HepG2 (cell line): ENCODE measurements around the gene PADI1. TPM values are rescaled to one million over a fixed set of nuclear protein-coding genes. Genes with fewer than 3 reads are reported as not detected.

Experiments used
- ATAC-seq: fragments of 200-7000 bp; cut with Tn5 transposase; 3 replicates; pipeline ENCODE4 v1.9.1; 2020; ENCODE audit warnings: mild to moderate bottlenecking, moderate library complexity
- BruUV-seq: library from RNA; stranded (reverse); fragments of 400-500 nt; replicated peaks from 2 replicates; lab custom pipeline; 2021; lab: Mats Ljungman, UMichigan
- CTCF ChIA-PET: fragments of 300-600 bp; formaldehyde crosslinking; extraction: SDS; loops from one replicate; lab custom pipeline; 2021; ENCODE audit warnings: low total read pairs, inconsistent platforms, low intra/inter-chr PET ratio; lab: Yijun Ruan, JAX
- POLR2A ChIA-PET: fragments of 350-600 bp; sonication (Branson Sonifier 250); formaldehyde crosslinking; loops from one replicate; lab custom pipeline; 2020; ENCODE audit warnings: antibody characterized with exemption, inconsistent platforms; lab: Yijun Ruan, JAX
- DNase-seq: peaks from one replicate; pipeline ENCODE4 v3.0.0-alpha.2; 2015; ENCODE audit warnings: low spot score
- FAIRE-seq: peaks from 3 replicates; lab custom pipeline; 2011; peaks lifted over from hg19 to GRCh38; lab: Jason Lieb, UNC
- H2AFZ ChIP-seq: one replicate; pipeline ENCODE4 v1.6.1; 2011; ENCODE audit warnings: low read length, inconsistent platforms
- H3K27ac ChIP-seq: fragments of 300-600 bp; 3 replicates; pipeline ENCODE4 v1.8.0; 2011; ENCODE audit warnings: mixed run types, mild to moderate bottlenecking, mixed read lengths, low read length, inconsistent platforms; ENCODE audit not compliant: insufficient read depth; ENCODE audit errors: extremely low read length
- H3K27me3 ChIP-seq, 2 experiments: fragments of 200-600 bp in 1 of 2; 2 replicates in 1 of 2; 3 replicates in 1 of 2; pipeline versions ENCODE4 v1.6.0 to v1.8.0; 2011; ENCODE audit warnings: low read length in 2 of 2, mild to moderate bottlenecking in 2 of 2, moderate library complexity in 2 of 2, inconsistent platforms in 1 of 2; ENCODE audit not compliant: insufficient read depth in 2 of 2, control insufficient read depth in 1 of 2
- H3K36me3 ChIP-seq, 2 experiments: fragments of 200-600 bp in 1 of 2; replicated peaks in 1 of 2; 2 replicates in 1 of 2; 3 replicates in 1 of 2; pipeline versions ENCODE4 v1.5.1 to v1.8.0; 2011; ENCODE audit warnings: low read length in 2 of 2, inconsistent platforms in 1 of 2; ENCODE audit not compliant: insufficient read depth in 2 of 2, control insufficient read depth in 1 of 2
- H3K4me1 ChIP-seq: 2 replicates; pipeline ENCODE4 v1.5.1; 2012; ENCODE audit warnings: low read length, inconsistent platforms; ENCODE audit not compliant: insufficient read depth
- H3K4me2 ChIP-seq: 2 replicates; pipeline ENCODE4 v1.6.0; 2011; ENCODE audit warnings: low read depth, low read length, inconsistent platforms
- H3K4me3 ChIP-seq, 3 experiments: fragments of 200-600 bp in 1 of 3; sonication (generic), shearing (Covaris generic) in 1 of 3; replicated peaks in 1 of 3; 2 replicates each; pipeline ENCODE4 v1.5.1; 2011 to 2016; ENCODE audit warnings: low read length in 3 of 3, inconsistent platforms in 2 of 3, low read depth in 2 of 3, mild to moderate bottlenecking in 2 of 3, control low read depth in 1 of 3, mixed read lengths in 1 of 3; ENCODE audit not compliant: insufficient read depth in 1 of 3
- H3K79me2 ChIP-seq: one replicate; pipeline ENCODE4 v1.6.1; 2011; ENCODE audit warnings: low read length, inconsistent platforms; ENCODE audit not compliant: insufficient read depth
- H3K9ac ChIP-seq: 2 replicates; pipeline ENCODE4 v1.6.0; 2011; ENCODE audit warnings: mild to moderate bottlenecking, low read depth, low read length, inconsistent platforms; ENCODE audit not compliant: insufficient read depth
- H3K9me3 ChIP-seq: 2 replicates; pipeline ENCODE4 v1.5.1; 2012; ENCODE audit warnings: mild to moderate bottlenecking, low read length
- H4K20me1 ChIP-seq: 2 replicates; pipeline ENCODE4 v1.6.0; 2011; ENCODE audit warnings: inconsistent platforms, mild to moderate bottlenecking, low read length, moderate library complexity; ENCODE audit not compliant: insufficient read depth
- EHMT2 ChIP-seq: fragments of 200-600 bp; sonication (generic); IDR thresholded peaks from 2 replicates; pipeline ENCODE4 v1.7.0; 2017; ENCODE audit warnings: antibody characterized with exemption, low read depth, low read length, borderline replicate concordance
- LCORL ChIP-seq, 2 experiments: fragments of 450-650 bp in 1 of 2; sonication (generic) in 1 of 2; formaldehyde crosslinking in 1 of 2; IDR thresholded peaks; 2 replicates each; pipeline versions ENCODE4 v1.5.0 to v1.6.1; 2017 to 2020; ENCODE audit warnings: antibody characterized with exemption in 1 of 2, missing genetic modification reagents in 1 of 2
- NFKB2 ChIP-seq: sonication (generic); formaldehyde crosslinking; IDR thresholded peaks from 2 replicates; pipeline ENCODE4 v1.4.0; 2020; ENCODE audit warnings: missing genetic modification reagents, borderline replicate concordance
- RFX5 ChIP-seq: IDR thresholded peaks from 2 replicates; pipeline ENCODE4 v1.6.1; 2011; ENCODE audit warnings: low read depth, low read length, improper control_type of control experiment
- SALL1 ChIP-seq: sonication (generic); formaldehyde crosslinking; IDR thresholded peaks from 2 replicates; pipeline ENCODE4 v1.8.0; 2022; ENCODE audit warnings: mild to moderate bottlenecking, missing genetic modification reagents
- SIN3A ChIP-seq: IDR thresholded peaks from 2 replicates; pipeline ENCODE4 v1.6.1; 2011; ENCODE audit warnings: low read depth, mild to moderate bottlenecking, control low read depth, low read length, borderline replicate concordance
- SMAD3 ChIP-seq: sonication (generic); formaldehyde crosslinking; IDR thresholded peaks from 2 replicates; pipeline ENCODE4 v1.4.0; 2020; ENCODE audit warnings: missing genetic modification reagents
- SMARCC2 ChIP-seq: fragments of 450-650 bp; IDR thresholded peaks from 2 replicates; pipeline ENCODE4 v1.6.1; 2017; ENCODE audit warnings: antibody characterized with exemption, mild to moderate bottlenecking
- TFAP4 ChIP-seq: sonication (generic); IDR thresholded peaks from 2 replicates; pipeline ENCODE4 v1.6.1; 2016; ENCODE audit warnings: low read depth, borderline replicate concordance
- ZNF276 ChIP-seq: sonication (generic); formaldehyde crosslinking; IDR thresholded peaks from 2 replicates; pipeline ENCODE4 v1.4.0; 2020; ENCODE audit warnings: mild to moderate bottlenecking, low read depth, missing genetic modification reagents
- ZNF607 ChIP-seq: sonication (generic); formaldehyde crosslinking; IDR thresholded peaks from 2 replicates; pipeline ENCODE4 v1.5.1; 2020; ENCODE audit warnings: missing genetic modification reagents, mild to moderate bottlenecking, borderline replicate concordance
- ZNF609 ChIP-seq: sonication (generic); formaldehyde crosslinking; IDR thresholded peaks from 2 replicates; pipeline ENCODE4 v1.4.0; 2020; ENCODE audit warnings: mild to moderate bottlenecking, missing genetic modification reagents, borderline replicate concordance
- ZNF652 ChIP-seq: IDR thresholded peaks from 2 replicates; pipeline ENCODE4 v1.6.1; 2016; ENCODE audit warnings: low read depth, borderline replicate concordance
- WGBS: methylation state at CpG from one replicate; pipeline ENCODE4 v1.1.6; 2017; ENCODE audit warnings: low lambda C conversion rate; 5-methylcytosine and 5-hydroxymethylcytosine counted together
- in situ Hi-C: cut with HindIII; loops from 2 replicates; pipeline ENCODE4 v1.10.0; 2017; ENCODE audit warnings: low pct_unique_long_range_greater_than_20kb; ENCODE audit not compliant: extremely low pct_ligation_motif_present
- intact Hi-C: fragments of 100-400 bp; cut with micrococcal nuclease; formaldehyde crosslinking; loops from one replicate; pipeline ENCODE4 v1.10.0; 2022; ENCODE audit not compliant: unreplicated experiment
- polyA plus RNA-seq, 8 experiments: library from polyadenylated mRNA; depleted of rRNA in 3 of 8; stranded (reverse) in 7 of 8; unstranded in 1 of 8; fragments of >200 nt; fragmentation: Illumina TruSeq in 4 of 8; extraction: Trizol in 4 of 8; gene quantifications; 2 replicates each; pipeline versions ENCODE4 v1.2.1 to v1.2.3, GENCODE V29; 2011 to 2016; ENCODE audit warnings: low read depth in 4 of 8, missing spikeins in 1 of 8, mixed read lengths in 1 of 8; ENCODE audit not compliant: insufficient read depth in 1 of 8
- total RNA-seq, 5 experiments: library from RNA; depleted of rRNA; stranded (reverse); fragments of >200 nt; fragmentation: Illumina TruSeq; extraction: Trizol; gene quantifications; 2 replicates each; pipeline ENCODE4 v1.2.3, GENCODE V29; 2016; ENCODE audit warnings: low read depth in 1 of 5
- TF ChIP-seq, protein P1 (sequence below): sonication (generic); formaldehyde crosslinking; IDR thresholded peaks from 2 replicates; pipeline ENCODE4 v1.5.1; 2020; ENCODE audit warnings: missing genetic modification reagents, mild to moderate bottlenecking, borderline replicate concordance

Gene PADI1
- total and polyA plus RNA-seq, 2 of the 13 experiments (the other 11 are each of a cell fraction or from before 2014, with no cell fraction given): not detected

- no peak overlapping the region for H3K27ac ChIP-seq
- 0 out of 5 replicates have a peak, but pooled peaks cover 2 to 8% of the 10 kb centered on the region in 2 experiments for H3K27me3 ChIP-seq
- ChIA-PET CTCF (no interaction called here), POLR2A (no interaction called here)
- no peak overlapping the region for H3K4me3 ChIP-seq
- no peak for FAIRE-seq
- no peaks in the 10 kb centered on the region for H3K4me1 ChIP-seq
- no peaks in the 10 kb centered on the region for H3K9me3 ChIP-seq
- intact Hi-C loops (no loop called here), in situ Hi-C loops (no loop called here)
- TF ChIP-seq SALL1 (CRISPR knock-in tag) (no peak), SMARCC2 (no peak), EHMT2 (no peak), RFX5 (no peak), LCORL (IDR thresholded peaks at IDR 0.05) (no peak), LCORL (CRISPR knock-in tag; IDR thresholded peaks at IDR 0.05) (no peak), ZNF607 (CRISPR knock-in tag) (no peak), NFKB2 (CRISPR knock-in tag) (no peak), TFAP4 (no peak), ZNF276 (no peak), SIN3A (no peak), ZNF609 (CRISPR knock-in tag) (no peak), SMAD3 (CRISPR knock-in tag) (no peak), ZNF652 (CRISPR knock-in tag) (no peak)
- TF ChIP-seq, protein P1, sequence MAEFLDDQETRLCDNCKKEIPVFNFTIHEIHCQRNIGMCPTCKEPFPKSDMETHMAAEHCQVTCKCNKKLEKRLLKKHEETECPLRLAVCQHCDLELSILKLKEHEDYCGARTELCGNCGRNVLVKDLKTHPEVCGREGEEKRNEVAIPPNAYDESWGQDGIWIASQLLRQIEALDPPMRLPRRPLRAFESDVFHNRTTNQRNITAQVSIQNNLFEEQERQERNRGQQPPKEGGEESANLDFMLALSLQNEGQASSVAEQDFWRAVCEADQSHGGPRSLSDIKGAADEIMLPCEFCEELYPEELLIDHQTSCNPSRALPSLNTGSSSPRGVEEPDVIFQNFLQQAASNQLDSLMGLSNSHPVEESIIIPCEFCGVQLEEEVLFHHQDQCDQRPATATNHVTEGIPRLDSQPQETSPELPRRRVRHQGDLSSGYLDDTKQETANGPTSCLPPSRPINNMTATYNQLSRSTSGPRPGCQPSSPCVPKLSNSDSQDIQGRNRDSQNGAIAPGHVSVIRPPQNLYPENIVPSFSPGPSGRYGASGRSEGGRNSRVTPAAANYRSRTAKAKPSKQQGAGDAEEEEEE (CRISPR knock-in tag): no peak
- no peaks in the 10 kb centered on the region for H4K20me1 ChIP-seq
- no peak overlapping the region for H3K4me2 ChIP-seq
- no peaks in the 10 kb centered on the region for H3K79me2 ChIP-seq
- no peak for DNase-seq
- BruUV-seq: no TSS peak
- no peak overlapping the region for H2AFZ ChIP-seq
- 11% methylated on average over 8 of the region's 20 CpGs for WGBS
- no peaks in the 10 kb centered on the region for H3K36me3 ChIP-seq
- no peak overlapping the region for H3K9ac ChIP-seq
- no peak for ATAC-seq
Observed at GRCh38 chr1:17161926-17162800, 42.8 kb upstream of the PADI1 start.
